Measurements from ENCODE around the gene ATP8B3.
"Not testable (repeated sequence)": the region's sequence is repeated elsewhere in the genome, so short reads cannot be mapped to it uniquely, and the experiment has no call there.

Gene ATP8B3

DNA sequence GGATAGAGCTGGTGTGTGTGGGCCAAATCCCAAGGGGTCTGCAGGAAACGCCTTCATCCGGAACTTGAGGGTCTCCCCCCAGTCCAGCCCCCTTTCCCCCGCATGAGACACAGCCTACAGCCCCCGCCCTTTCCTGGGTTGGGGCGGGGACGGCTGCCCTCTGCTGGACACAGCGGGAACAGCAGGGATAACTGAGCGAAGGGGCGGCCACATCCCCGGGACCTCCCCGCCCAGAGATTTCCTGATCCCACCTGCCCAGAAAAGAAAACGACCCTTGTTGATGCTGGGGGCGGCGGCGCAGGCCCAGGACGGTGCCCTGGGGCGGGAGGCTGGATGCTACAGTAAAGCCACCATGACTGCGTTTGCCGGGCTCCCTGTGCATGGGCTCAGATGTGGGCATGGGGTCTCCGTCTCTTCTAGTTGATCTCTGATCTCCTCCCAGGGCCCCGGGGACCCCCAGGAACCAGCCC lies 44.6 kb downstream of the ATP8B3 start:
- TF ChIP-seq SPI1 (IDR thresholded peaks at IDR 0.05; ENCODE audit: low read depth, low read length) = no peak
- no peak for TF ChIP-seq TAF1 (IDR thresholded peaks at IDR 0.05; ENCODE audit: low read depth, low read length)
- no peak for TF ChIP-seq POLR2A (IDR thresholded peaks at IDR 0.05; ENCODE audit: low read depth, low read length)
- no peak for TF ChIP-seq POU2F2 (IDR thresholded peaks at IDR 0.05; ENCODE audit: low read depth, low read length)
- TF ChIP-seq PAX5 (IDR thresholded peaks at IDR 0.05; ENCODE audit: insufficient read depth, low read length, severe bottlenecking) = no peak
- no peak for TF ChIP-seq POLR2AphosphoS5 (IDR thresholded peaks at IDR 0.05; ENCODE audit: low read depth, low read length)
- DNase-seq (ENCODE audit: insufficient read length, low spot score) (peak; percentile 90), FAIRE-seq (peak; percentile 83)

DNA sequence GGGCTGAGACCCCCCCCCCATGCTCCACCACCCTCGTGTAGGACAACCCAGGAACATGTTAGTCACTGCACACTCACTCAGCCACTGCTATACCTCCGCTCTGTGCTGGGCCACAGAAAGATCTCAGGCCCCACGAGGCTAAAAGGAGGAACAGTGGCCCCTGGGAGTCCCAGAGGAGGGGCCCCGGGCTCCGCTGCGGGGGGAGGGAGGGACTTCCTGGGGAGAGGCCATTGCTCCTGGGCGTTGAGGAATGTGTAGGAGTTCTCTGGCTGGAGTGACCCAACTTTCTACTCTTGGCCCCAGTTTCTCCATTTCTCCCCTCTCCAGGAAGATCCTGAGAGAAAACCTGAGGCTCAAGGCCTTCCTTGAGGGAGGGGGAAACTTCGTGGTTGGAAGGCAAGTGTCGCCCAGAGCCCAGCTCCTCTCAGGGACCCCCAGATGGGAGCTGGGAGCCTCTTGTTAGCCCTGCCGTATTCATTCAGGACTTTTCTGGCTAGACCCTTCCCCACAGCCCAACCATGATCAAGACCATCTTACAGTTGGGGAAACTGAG lies 45.2 kb downstream of the ATP8B3 start:
- no peak for DNase-seq (ENCODE audit: insufficient read length, low spot score)
- no peak for FAIRE-seq
- no peak for TF ChIP-seq POU2F2 (IDR thresholded peaks at IDR 0.05; ENCODE audit: low read depth, low read length)
- no peak for TF ChIP-seq SPI1 (IDR thresholded peaks at IDR 0.05; ENCODE audit: low read depth, low read length)
- TF ChIP-seq PAX5 (IDR thresholded peaks at IDR 0.05; ENCODE audit: insufficient read depth, low read length, severe bottlenecking) = no peak
- no peak for TF ChIP-seq TAF1 (IDR thresholded peaks at IDR 0.05; ENCODE audit: low read depth, low read length)
- no peak for TF ChIP-seq POLR2AphosphoS5 (IDR thresholded peaks at IDR 0.05; ENCODE audit: low read depth, low read length)
- no peak for TF ChIP-seq POLR2A (IDR thresholded peaks at IDR 0.05; ENCODE audit: low read depth, low read length)

GRCh38 chr19:1765904-1766799 lies 45.9 kb downstream of the ATP8B3 start:
- FAIRE-seq = no peak
- DNase-seq (ENCODE audit: insufficient read length, low spot score) = no peak
- no peak for TF ChIP-seq POU2F2 (IDR thresholded peaks at IDR 0.05; ENCODE audit: low read depth, low read length)
- no peak for TF ChIP-seq PAX5 (IDR thresholded peaks at IDR 0.05; ENCODE audit: insufficient read depth, low read length, severe bottlenecking)
- no peak for TF ChIP-seq SPI1 (IDR thresholded peaks at IDR 0.05; ENCODE audit: low read depth, low read length)
- TF ChIP-seq POLR2AphosphoS5 (IDR thresholded peaks at IDR 0.05; ENCODE audit: low read depth, low read length) = no peak
- no peak for TF ChIP-seq TAF1 (IDR thresholded peaks at IDR 0.05; ENCODE audit: low read depth, low read length)
- TF ChIP-seq POLR2A (IDR thresholded peaks at IDR 0.05; ENCODE audit: low read depth, low read length) = no peak

DNA sequence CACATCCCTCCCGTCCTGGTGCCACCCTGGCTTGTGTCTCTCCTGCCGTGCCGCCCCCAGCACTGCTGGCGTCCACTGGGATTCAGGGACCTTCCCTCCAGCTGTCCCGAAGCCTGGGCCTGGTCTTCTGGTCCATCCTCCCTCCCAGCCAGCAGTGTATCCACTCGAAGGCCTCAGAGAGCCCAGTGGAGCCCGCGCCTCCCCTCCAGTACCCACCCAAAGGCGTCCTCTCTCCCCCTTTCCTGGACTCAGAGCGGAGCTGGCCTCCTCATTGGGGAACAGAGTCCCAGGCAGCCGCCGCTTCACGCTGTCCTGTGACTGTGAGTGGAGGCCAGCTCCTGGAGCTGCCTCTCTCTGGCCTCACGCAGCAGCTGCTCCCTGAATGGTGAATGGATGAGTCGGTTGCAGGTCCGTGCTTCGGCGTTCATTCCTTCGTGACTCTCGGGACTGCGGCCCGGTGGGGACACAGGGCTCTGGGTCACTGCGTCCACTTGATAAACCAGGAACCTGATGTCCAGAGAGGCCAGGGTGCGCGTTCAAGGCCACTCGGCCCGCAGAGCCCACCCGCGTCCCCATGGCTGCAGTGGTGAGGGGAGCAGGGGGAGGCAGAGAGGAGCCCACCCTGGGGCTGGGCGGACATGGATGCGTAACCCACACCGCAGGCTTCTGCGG lies 46.7 kb downstream of the ATP8B3 start:
- TF ChIP-seq POLR2AphosphoS5 (IDR thresholded peaks at IDR 0.05; ENCODE audit: low read depth, low read length) (no peak), SPI1 (IDR thresholded peaks at IDR 0.05; ENCODE audit: low read depth, low read length) (no peak), POLR2A (IDR thresholded peaks at IDR 0.05; ENCODE audit: low read depth, low read length) (no peak), POU2F2 (IDR thresholded peaks at IDR 0.05; ENCODE audit: low read depth, low read length) (no peak), PAX5 (IDR thresholded peaks at IDR 0.05; ENCODE audit: insufficient read depth, low read length, severe bottlenecking) (no peak), TAF1 (IDR thresholded peaks at IDR 0.05; ENCODE audit: low read depth, low read length) (no peak)
- no peak for DNase-seq (ENCODE audit: insufficient read length, low spot score)
- no peak for FAIRE-seq

- TF ChIP-seq SPI1 (IDR thresholded peaks at IDR 0.05; ENCODE audit: low read depth, low read length) (no peak), POLR2AphosphoS5 (IDR thresholded peaks at IDR 0.05; ENCODE audit: low read depth, low read length) (no peak), POLR2A (IDR thresholded peaks at IDR 0.05; ENCODE audit: low read depth, low read length) (no peak)
- DNase-seq (ENCODE audit: insufficient read length, low spot score) (no peak), FAIRE-seq (no peak)
These were observed 47.3 kb downstream of the ATP8B3 start for GRCh38 chr19:1764729-1765128.

DNA sequence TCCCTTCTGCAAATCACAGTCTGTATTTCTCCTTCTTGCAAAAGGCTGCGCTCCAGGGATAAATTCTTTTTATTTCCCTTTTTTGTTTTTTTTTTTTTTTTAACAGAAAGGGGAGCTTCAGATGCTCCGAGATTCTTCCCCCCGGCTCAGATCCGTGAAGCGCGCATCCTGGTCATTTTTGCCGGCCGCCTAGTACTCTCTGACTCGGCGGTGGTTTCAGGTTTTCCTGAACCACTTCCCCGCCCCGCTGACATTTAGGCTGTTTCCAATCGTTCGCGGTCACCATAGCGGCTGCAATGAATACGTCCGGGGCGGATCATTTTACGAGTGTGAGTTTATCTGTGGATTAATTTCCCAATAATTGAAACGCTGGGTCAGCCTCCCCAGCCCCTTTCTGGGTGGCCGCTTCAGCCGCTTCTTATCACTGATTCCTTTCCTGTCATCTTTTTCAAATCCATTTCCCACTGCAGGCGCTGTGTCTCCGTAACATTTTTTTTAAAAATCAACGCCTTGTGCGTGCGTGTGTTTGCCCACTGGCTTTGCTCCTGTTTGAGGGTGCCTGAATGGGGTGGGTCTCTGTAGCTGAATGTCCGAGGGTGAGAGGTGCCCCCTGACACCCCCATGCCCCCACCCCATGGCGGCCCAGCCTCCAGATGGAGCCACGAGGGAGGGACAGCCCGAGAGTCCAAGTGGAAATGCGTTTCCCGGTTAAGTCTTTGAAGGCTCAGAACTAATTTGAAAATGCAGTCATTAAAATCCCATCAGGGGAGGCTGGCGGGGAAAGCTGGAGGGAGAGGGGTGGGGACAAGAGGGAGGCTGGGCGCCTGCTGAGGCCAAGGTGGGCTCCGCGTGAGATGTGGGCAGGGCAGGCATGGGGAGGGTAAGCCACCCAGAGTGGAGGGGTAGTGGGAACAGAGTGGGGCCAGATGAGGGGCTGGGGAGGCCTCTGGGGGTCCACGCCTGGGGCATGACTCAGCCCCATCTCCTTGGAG lies 48.1 kb downstream of the ATP8B3 start:
- no peak for TF ChIP-seq SPI1 (IDR thresholded peaks at IDR 0.05; ENCODE audit: low read depth, low read length)
- TF ChIP-seq PAX5 (IDR thresholded peaks at IDR 0.05; ENCODE audit: insufficient read depth, low read length, severe bottlenecking) = no peak
- no peak for TF ChIP-seq POU2F2 (IDR thresholded peaks at IDR 0.05; ENCODE audit: low read depth, low read length)
- TF ChIP-seq POLR2A (IDR thresholded peaks at IDR 0.05; ENCODE audit: low read depth, low read length) = no peak
- no peak for TF ChIP-seq TAF1 (IDR thresholded peaks at IDR 0.05; ENCODE audit: low read depth, low read length)
- no peak for TF ChIP-seq POLR2AphosphoS5 (IDR thresholded peaks at IDR 0.05; ENCODE audit: low read depth, low read length)
- DNase-seq (ENCODE audit: insufficient read length, low spot score) = no peak
- no peak for FAIRE-seq

DNA sequence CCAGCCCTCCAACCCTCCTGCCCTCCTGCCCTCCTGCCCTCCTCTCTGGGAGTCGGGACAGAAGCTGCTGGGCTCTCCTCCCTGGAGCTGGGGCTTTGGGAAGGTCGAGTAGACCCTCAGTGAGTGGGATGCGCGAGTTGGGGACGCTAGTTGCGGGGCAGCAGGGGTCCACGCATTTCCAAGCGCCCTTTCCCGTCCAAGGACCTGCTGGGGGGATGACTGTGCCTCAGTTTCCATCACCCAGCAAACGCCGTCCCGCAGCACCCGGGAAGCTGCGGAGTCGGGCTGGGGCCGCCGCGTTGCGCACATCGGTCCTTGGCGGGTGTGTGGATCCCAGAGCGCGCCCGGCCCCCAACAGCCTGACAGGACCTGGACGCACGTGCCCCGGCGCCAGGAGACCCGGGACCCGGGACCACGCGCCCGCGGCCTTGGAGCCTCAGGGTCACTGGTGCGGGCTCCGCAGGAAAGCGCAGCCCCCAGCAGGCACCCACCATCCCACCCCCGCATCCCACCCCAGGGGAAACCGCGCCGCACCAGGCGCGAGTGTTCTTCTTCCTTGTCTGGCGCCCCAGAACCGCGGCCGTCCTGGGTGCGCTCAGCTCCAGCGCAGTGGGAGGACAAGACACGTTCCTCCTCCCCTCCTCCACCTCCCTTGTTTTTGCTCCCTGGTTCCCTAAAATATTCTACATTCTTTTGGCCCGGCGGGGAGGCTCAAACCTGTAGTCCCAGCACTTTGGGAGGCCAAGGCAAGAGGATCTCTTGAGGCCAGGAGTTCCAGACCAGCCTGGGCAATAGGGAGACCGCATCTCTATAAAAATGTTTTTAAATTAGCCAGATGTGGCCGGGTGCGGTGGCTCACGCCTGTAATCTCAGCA lies 49.6 kb downstream of the ATP8B3 start:
- DNase-seq (ENCODE audit: insufficient read length, low spot score) = no peak
- FAIRE-seq = no peak
- no peak for TF ChIP-seq POU2F2 (IDR thresholded peaks at IDR 0.05; ENCODE audit: low read depth, low read length)

GRCh38 chr19:1761528-1762242 lies 50.4 kb downstream of the ATP8B3 start:
- TF ChIP-seq POLR2AphosphoS5 (IDR thresholded peaks at IDR 0.05; ENCODE audit: low read depth, low read length) (no peak), POU2F2 (IDR thresholded peaks at IDR 0.05; ENCODE audit: low read depth, low read length) (no peak), SPI1 (IDR thresholded peaks at IDR 0.05; ENCODE audit: low read depth, low read length) (no peak), POLR2A (IDR thresholded peaks at IDR 0.05; ENCODE audit: low read depth, low read length) (no peak), PAX5 (IDR thresholded peaks at IDR 0.05; ENCODE audit: insufficient read depth, low read length, severe bottlenecking) (no peak), TAF1 (IDR thresholded peaks at IDR 0.05; ENCODE audit: low read depth, low read length) (no peak)
- no peak for FAIRE-seq
- DNase-seq (ENCODE audit: insufficient read length, low spot score) = no peak

GRCh38 chr19:1760786-1761527 lies 51.1 kb downstream of the ATP8B3 start:
- DNase-seq (ENCODE audit: insufficient read length, low spot score); FAIRE-seq: not testable (repeated sequence)
